GM19452 (cell line): ENCODE results near the gene KLF4.

Experiments
- ATAC-seq: cut with Tn5 transposase; IDR thresholded peaks from one replicate; pipeline ENCODE4 v1.9.1; 2021; ENCODE audit not compliant: unreplicated experiment

The KLF4 gene

DNA sequence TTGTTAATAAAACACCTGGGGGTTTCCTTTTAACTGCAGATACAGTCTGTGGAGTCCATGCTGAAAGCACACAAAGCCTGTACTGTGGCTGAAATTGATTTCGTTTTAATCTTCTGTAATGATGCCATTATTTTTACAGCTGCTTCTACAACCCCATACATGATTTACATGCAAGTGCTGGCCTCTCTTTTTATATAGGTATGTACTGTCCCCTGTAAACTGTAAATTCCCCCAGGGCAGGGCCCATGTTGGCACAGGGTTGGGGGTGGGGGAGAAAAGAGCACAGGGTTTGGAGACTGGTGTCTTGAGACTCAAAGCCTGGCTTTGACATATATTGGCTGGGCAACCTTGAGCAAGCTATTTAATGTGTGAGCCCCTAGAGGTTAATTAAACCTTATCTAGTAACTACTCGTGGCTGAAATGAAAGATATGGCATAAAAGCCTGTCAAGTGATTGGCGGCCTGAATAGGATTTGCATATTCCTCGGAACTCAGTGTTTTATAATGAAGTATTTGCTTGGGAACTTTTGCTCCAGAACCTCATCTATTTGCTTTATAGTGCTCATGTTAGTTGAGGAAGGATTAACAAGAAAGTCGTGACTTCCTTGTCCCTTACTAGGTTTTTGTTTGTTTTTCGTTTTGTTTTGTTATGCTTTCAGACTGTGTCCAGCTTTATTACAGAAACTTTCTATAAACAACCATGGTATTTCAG is 34.0 kb downstream of the KLF4 start:
- no peak for ATAC-seq

DNA sequence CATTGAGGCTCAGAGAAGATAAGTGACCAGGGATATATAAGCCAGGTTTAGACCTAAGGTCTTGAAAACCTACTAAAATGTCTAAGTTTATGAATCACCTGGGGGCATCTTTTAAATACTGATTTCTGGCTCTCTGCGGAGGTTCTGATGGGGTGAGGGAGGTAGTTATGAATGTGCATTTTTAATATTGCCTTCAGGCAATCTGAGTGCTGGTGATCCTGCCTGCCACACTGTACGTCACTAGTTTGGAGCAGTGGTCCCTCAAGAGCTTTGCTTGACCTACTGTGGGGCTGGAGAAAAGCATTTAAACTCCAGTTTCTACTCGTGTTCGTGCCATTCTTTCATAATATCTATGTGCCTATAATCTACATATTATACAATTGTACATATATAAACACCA is 36.1 kb downstream of the KLF4 start:
- ATAC-seq = no peak

DNA sequence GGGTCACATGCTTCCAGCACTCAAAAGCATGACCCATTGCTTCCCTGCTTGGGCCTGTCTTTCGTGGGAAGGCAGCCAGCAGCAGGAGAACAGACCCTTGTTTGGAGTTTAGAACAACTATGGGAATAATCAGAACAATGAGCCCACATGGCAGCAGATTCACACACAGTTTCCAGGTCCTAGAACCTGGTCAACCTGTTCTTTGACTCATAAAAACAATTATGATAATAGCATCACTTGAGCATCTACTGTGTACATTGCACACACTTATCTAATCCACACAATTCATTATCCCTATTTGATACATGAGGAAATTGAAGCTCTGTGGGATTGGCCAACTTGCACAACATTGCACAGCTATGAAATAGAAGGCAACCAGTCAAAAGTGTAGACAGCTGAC is 41.7 kb downstream of the KLF4 start:
- ATAC-seq = no peak

DNA sequence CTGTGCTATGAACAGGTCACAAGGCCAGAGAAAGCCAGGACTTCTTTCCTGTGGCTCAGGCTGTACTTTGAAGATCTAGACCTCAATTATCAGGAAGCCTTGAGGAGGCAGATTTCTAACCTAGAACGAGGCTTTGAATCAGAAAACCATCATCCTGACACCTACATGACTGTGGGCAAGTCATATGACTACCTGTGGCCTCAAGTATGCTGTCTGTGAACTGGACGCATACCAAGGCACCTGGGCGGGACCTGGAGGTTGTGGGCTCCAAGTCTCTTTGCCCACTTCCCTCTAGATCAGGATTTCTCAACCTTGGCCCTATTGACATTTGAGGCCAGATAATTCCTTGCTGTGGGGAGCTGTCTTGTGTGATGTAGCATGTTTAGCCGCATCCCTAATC is 42.5 kb downstream of the KLF4 start:
- ATAC-seq = no peak

DNA sequence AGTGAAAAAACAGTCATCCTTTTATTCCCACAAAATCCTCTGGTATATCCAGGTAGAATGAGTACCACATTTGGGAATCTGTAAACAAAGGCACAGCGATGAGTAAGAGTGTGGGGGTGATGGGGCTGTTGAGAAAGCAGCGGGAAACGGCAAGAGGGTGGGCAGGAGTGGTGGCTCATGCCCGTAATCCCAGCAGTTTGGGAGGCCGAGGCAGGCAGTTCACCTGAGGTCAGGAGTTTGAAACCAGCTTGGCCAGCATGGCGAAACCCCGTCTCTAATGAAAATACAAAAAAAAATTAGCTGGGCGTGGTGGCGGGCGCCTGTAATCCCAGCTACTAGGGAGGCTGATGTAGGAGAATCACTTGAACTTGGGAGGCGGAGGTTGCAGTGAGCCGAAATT is 43.1 kb downstream of the KLF4 start:
- no peak for ATAC-seq

DNA sequence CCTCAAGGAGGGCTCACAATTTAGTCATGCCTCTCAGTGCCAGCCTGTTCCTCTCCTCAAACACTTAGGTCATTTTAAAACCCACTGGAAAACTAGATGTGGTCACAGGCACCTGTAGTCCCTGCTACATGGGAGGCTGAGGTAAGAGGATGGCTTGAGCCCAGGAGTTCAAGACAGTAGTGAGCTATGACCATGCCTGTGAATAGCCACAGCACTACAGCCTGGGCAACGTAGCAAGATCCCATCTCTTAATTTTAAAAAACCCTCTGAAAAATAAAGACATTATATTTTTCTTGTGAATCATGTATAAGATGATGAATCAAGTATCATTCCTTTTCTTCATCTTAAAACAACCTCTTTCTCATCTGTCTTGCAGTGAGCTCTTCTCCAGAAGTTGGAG is 45.8 kb downstream of the KLF4 start:
- ATAC-seq = no peak

DNA sequence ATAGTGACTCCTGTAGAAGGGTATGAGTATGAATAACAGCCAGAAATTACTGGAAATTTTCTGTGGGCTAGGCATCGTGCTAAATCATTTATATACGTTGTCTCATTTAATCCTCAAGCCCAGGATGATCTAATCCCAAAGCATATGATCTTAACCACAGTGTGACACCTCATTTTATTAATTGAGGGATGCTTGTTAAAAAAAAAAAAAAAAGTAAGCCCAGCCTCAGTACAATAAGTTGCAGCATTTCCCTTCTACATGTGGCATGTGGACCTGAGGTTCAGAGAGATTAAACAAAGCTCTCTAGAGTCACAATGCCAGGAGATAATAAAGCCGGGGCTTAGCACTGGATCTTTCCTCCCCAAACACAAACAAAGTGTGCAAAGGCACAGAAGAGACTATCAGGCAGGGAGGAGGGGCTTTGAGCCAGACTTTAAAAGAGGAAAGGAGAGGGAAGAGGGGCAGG is 49.5 kb downstream of the KLF4 start:
- no peak for ATAC-seq

DNA sequence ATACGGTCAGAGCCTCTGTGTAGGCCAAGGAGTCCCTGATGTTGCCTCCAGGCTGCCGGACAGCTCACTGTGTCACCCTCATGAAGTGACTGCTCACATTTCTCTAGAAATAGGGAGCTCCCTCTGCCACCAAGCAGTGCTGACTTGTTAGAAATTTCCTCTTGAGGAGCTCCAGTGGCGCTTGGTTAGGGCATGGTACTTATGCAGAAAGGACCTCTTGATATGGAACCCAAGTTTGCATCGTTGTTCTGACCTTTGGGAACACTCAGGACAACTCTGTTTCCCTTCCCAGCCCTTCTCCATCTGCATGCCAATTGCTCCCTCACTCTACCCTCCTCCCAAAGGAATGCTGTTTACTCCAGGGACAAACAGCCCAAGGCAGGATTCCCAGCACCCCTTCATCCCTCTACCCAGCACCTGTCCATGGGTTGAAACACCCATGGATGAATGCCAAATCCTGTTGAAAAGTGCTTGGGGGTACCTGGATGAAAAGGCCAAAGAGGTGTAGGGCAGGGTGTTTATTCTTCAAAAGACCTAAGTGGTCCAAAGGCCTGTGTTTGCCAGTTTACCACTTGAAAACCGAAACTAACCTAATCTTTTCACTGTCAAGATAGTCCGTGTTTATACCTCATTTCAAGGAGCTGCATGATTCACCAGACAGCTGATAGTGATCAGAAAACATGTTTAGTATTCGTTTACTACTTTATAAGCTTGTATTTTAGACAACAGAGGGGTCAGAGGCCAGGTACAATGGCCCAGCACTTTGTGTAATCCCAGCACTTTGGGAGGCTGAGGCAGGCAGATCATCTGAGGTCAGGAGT is 51.1 kb downstream of the KLF4 start:
- no peak for ATAC-seq

DNA sequence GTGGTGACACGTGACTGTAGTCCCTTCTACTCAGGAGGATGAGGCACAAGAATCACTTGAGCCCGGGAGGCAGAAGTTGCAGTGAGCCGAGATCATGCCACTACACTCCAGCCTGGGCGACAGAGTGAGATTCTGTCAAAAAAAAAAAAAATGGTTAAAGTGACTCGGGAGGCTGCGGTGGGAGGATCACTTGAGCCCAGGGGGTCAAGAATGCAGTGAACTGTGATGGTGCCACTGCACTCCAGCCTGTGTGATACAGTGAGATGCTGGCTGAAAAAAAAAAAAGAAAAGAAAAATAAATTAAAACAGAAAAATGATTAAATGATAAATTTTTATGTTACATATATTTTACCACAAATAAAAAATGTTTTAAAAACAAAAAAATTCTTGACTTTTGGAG is 51.9 kb downstream of the KLF4 start:
- ATAC-seq = no peak

DNA sequence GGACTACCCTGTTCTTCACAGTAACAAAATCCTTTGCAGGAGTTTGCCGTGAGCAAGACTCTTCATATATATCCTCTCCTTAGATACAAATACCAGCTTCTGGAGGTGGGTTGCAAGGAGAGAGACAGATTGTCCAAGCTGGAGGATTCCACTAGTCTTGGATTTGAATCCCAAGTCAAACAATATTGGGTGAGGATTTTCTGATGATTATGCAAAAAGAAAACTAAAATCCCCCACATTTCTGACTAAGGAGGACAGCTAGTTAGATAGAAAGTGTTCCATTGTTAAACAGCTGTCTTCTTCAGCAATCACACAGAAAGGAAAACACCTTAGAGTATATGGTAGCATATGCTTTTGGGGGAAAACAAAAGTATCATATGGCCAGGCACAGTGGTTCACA is 54.2 kb downstream of the KLF4 start:
- ATAC-seq = no peak
